Activated T-helper 2 cell treated with anti-CD3 and anti-CD28 coated beads, Interferon-gamma antibody, Interleukin-2, Interleukin-4, amounts not matched to agents 10 μg/mL and 5 μg/mL and 100 μg/mL, durations not matched to agents 14 hours and 24 hours and 36 hours (primary cell): ENCODE measurements around the gene C19orf47. TPM values are rescaled to one million over a fixed set of nuclear protein-coding genes. Genes with fewer than 3 reads are reported as not detected.

Experiments used
- DNase-seq: peaks from one replicate; pipeline ENCODE4 v3.0.0; 2021; ENCODE audit warnings: low spot score
- H3K27ac Mint-ChIP-seq: one replicate; pipeline ENCODE4 v1.8.0; 2021; ENCODE audit warnings: mixed read lengths
- H3K27me3 Mint-ChIP-seq: one replicate; pipeline ENCODE4 v1.8.0; 2021; ENCODE audit warnings: low read depth, mixed read lengths
- H3K36me3 Mint-ChIP-seq: one replicate; pipeline ENCODE4 v1.8.0; 2021; ENCODE audit warnings: low read depth, mixed read lengths
- H3K4me1 Mint-ChIP-seq: one replicate; pipeline ENCODE4 v1.8.0; 2021; ENCODE audit warnings: low read depth, mixed read lengths
- H3K4me3 Mint-ChIP-seq: one replicate; pipeline ENCODE4 v1.8.0; 2021; ENCODE audit warnings: low read depth, mild to moderate bottlenecking, moderate library complexity, mixed read lengths
- H3K9me3 Mint-ChIP-seq: one replicate; pipeline ENCODE4 v1.8.0; 2021; ENCODE audit warnings: mixed read lengths
- intact Hi-C: fragments of 100-400 bp; cut with micrococcal nuclease; formaldehyde crosslinking; loops from one replicate; pipeline ENCODE4 v1.15.1; 2023
- total RNA-seq: library from RNA; stranded (reverse); gene quantifications from 2 replicates; pipeline ENCODE4 v1.2.3, GENCODE V29; 2022

The C19orf47 gene
- total RNA-seq, 1 donor from 2014 or later = 22.4 TPM

- no peak for DNase-seq
- H3K4me1 Mint-ChIP-seq = peaks cover 42% of the 10 kb centered on the region
- H3K9me3 Mint-ChIP-seq = no peaks in the 10 kb centered on the region
- no peaks in the 10 kb centered on the region for H3K27me3 Mint-ChIP-seq
- no peaks in the 10 kb centered on the region for H3K36me3 Mint-ChIP-seq
- no peak overlapping the region for H3K4me3 Mint-ChIP-seq
- intact Hi-C loops = no loop called here
- H3K27ac Mint-ChIP-seq = no peak overlapping the region
These were observed 69.1 kb downstream of the C19orf47 start for GRCh38 chr19:40279120-40279551.

GRCh38 chr19:40278361-40279035 lies 69.7 kb downstream of the C19orf47 start:
- Mint-ChIP-seq H3K36me3 (no peaks in the 10 kb centered on the region), H3K27me3 (no peaks in the 10 kb centered on the region), H3K4me1 (peaks cover 42% of the 10 kb centered on the region), H3K9me3 (no peaks in the 10 kb centered on the region), H3K4me3 (no peak overlapping the region), H3K27ac (no peak overlapping the region)
- intact Hi-C loops = no loop called here
- no peak for DNase-seq

DNA sequence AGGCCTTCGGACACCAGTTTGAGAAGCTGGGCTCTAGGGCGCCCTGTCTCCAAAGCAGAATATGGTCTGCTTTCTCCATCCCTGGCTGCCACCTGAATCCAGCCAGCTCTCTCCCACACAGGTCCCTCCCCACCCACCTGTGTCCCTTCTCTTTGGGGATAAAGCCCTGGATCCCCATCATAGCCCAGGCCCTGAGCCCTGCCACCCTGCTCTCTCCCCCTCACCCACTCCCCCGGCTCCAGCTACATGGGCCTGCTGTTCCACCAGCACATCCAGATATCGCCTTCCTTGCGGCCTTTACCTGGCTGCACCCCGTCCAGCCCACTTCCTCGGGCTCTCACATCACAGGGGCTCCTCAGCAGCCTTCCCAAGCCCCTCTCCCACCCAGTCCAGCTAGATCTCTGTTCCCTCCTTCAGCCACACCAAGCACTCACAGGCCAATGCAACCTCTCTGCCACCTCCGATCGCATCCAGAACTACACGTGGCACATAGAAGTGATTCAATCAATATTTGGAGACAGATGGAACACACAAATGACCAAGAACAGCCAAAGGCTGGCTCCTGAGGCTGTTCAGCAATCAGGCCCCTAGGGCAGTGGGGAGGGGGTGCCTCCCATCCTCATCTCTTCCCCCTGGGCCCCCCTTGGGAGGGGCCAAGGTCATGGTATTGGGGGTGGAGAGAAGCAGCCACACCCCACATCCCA lies 70.7 kb downstream of the C19orf47 start:
- no peak overlapping the region for H3K4me3 Mint-ChIP-seq
- no peaks in the 10 kb centered on the region for H3K36me3 Mint-ChIP-seq
- no peaks in the 10 kb centered on the region for H3K27me3 Mint-ChIP-seq
- H3K9me3 Mint-ChIP-seq = no peaks in the 10 kb centered on the region
- DNase-seq = no peak
- no peak overlapping the region for H3K27ac Mint-ChIP-seq
- intact Hi-C loops = no loop called here
- H3K4me1 Mint-ChIP-seq = peaks cover 34% of the 10 kb centered on the region

GRCh38 chr19:40274585-40275544 lies 73.3 kb downstream of the C19orf47 start:
- intact Hi-C loops = no loop called here
- H3K36me3 Mint-ChIP-seq = peaks cover 1% of the 10 kb centered on the region
- H3K4me3 Mint-ChIP-seq = no peak overlapping the region
- peak overlapping the region; percentile 47 for H3K27ac Mint-ChIP-seq
- H3K27me3 Mint-ChIP-seq = no peaks in the 10 kb centered on the region
- no peak for DNase-seq
- peaks cover 31% of the 10 kb centered on the region for H3K4me1 Mint-ChIP-seq
- no peaks in the 10 kb centered on the region for H3K9me3 Mint-ChIP-seq

- intact Hi-C loops = no loop called here
- Mint-ChIP-seq H3K27me3 (no peaks in the 10 kb centered on the region), H3K4me3 (no peak overlapping the region), H3K36me3 (peaks cover 5% of the 10 kb centered on the region), H3K27ac (peak overlapping the region; percentile 4), H3K9me3 (no peaks in the 10 kb centered on the region), H3K4me1 (peaks cover 31% of the 10 kb centered on the region)
- no peak for DNase-seq
These were observed 74.5 kb downstream of the C19orf47 start for GRCh38 chr19:40273469-40274360.

DNA sequence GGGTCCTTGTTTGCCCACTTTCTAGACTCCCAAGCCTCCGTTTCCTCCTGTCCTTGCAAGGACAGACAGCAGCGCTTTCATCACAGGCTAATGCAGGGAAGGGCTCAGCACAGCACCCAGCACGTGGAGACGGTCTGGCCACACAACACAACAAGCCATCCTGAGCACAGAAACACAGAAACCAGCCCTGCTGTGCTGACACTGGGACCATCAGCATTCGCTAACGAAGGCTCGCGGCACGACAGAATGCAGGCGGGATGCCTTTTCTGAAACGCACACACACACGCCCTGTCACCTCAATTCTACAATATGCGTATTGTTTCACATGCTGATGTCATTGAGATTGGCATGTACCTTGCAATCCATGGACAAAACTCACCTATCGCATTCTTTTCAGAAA lies 75.9 kb downstream of the C19orf47 start:
- DNase-seq = no peak
- H3K4me1 Mint-ChIP-seq = peaks cover 32% of the 10 kb centered on the region
- no peaks in the 10 kb centered on the region for H3K27me3 Mint-ChIP-seq
- no peak overlapping the region for H3K27ac Mint-ChIP-seq
- H3K36me3 Mint-ChIP-seq = peaks cover 5% of the 10 kb centered on the region
- H3K4me3 Mint-ChIP-seq = no peak overlapping the region
- no peaks in the 10 kb centered on the region for H3K9me3 Mint-ChIP-seq
- intact Hi-C loops = no loop called here

DNA sequence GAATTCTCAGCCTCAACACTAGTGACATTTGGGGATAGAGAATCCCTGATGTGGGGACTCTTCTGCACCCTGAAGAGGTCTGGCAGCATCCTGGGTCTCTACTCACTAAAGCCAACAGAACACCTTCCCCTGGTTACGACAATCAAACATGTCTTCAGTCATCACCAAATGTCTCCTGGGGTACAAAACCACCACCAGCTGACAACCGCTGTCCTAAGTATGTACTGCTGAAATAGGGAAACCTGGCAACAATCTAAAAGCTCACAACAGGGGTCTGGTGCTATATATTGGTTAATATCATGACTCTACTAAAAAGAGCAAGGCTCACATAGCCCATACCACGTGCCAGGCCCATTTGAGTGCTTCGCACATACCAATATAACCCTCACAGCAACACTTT lies 76.5 kb downstream of the C19orf47 start:
- peaks cover 5% of the 10 kb centered on the region for H3K36me3 Mint-ChIP-seq
- no peak for DNase-seq
- peaks cover 33% of the 10 kb centered on the region for H3K4me1 Mint-ChIP-seq
- H3K27me3 Mint-ChIP-seq = no peaks in the 10 kb centered on the region
- no peak overlapping the region for H3K27ac Mint-ChIP-seq
- H3K4me3 Mint-ChIP-seq = no peak overlapping the region
- H3K9me3 Mint-ChIP-seq = no peaks in the 10 kb centered on the region
- intact Hi-C loops = no loop called here

GRCh38 chr19:40270362-40271089 lies 77.7 kb downstream of the C19orf47 start:
- H3K4me1 Mint-ChIP-seq = peaks cover 31% of the 10 kb centered on the region
- H3K27me3 Mint-ChIP-seq = no peaks in the 10 kb centered on the region
- no peaks in the 10 kb centered on the region for H3K9me3 Mint-ChIP-seq
- no peak overlapping the region for H3K27ac Mint-ChIP-seq
- no peak for DNase-seq
- H3K36me3 Mint-ChIP-seq = peaks cover 5% of the 10 kb centered on the region
- intact Hi-C loops = no loop called here
- H3K4me3 Mint-ChIP-seq = no peak overlapping the region

Other genes starting within 250 kb of the C19orf47 start
- 20.0 and 21.7 TPM in 2 replicates for gene MAP3K10, start 157.0 kb downstream of the C19orf47 start, total RNA-seq
- gene TTC9B, start 130.0 kb downstream of the C19orf47 start, total RNA-seq = not detected in 2 replicates
- gene CCNP, start 121.7 kb downstream of the C19orf47 start, total RNA-seq = 0.25 TPM in 1 of 2 replicates, not detected in the other
- 148 and 149 TPM in 2 replicates for gene AKT2, start 63.1 kb downstream of the C19orf47 start, total RNA-seq
- 59.2 and 60.1 TPM in 2 replicates for gene PLD3, start 298 bp upstream of the C19orf47 start, total RNA-seq
- 0.07 TPM in 1 of 2 replicates, not detected in the other for gene HIPK4, start 41.8 kb upstream of the C19orf47 start, total RNA-seq
- 0.83 and 0.87 TPM in 2 replicates for gene PRX, start 65.0 kb upstream of the C19orf47 start, total RNA-seq
- 17.5 and 18.1 TPM in 2 replicates for gene SERTAD1, start 77.6 kb upstream of the C19orf47 start, total RNA-seq
- 12.5 and 13.1 TPM in 2 replicates for gene SERTAD3, start 95.9 kb upstream of the C19orf47 start, total RNA-seq
- 10.4 and 11.3 TPM in 2 replicates for gene BLVRB, start 117.3 kb upstream of the C19orf47 start, total RNA-seq
- 0.30 and 0.57 TPM in 2 replicates for gene SPTBN4, start 118.6 kb upstream of the C19orf47 start, total RNA-seq
- gene SHKBP1, start 228.5 kb upstream of the C19orf47 start, total RNA-seq = 125 and 136 TPM in 2 replicates